OCI-LY3 (cell line): ENCODE measurements around the gene DCTD.

Experiments
- EZH2phosphoT487 ChIP-seq: fragments of 200-600 bp; shearing (Covaris generic); IDR thresholded peaks from 2 replicates; pipeline ENCODE4 v1.6.1; 2018; ENCODE audit warnings: antibody characterized with exemption, mixed run types, low read depth
- TF ChIP-seq, protein P1 (sequence below): fragments of 200-600, 300-600 bp; sonication (generic); IDR thresholded peaks from 2 replicates; pipeline ENCODE4 v1.5.1; 2014; ENCODE audit warnings: antibody characterized with exemption, low read length, low read depth

DNA sequence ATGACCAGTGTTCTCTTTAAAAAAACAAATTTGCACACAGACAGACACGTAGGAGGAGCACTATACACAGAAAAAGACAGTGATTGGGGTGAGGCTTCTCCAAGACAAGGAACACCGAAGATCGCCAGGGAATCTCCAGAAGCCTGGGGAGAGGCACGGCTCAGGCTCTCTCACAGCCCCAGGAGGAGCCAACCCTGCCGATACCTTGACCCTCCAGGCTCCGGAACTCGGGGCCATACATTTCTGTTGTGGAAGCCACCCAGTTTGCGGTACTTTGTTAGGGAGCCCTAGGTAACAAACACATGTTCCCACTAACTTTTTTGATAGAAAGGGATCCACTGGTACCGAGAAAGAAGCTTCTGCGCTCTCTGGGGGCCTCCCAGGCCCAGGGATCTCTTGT, 55.8 kb downstream of the DCTD start:
- TF ChIP-seq, protein P1, sequence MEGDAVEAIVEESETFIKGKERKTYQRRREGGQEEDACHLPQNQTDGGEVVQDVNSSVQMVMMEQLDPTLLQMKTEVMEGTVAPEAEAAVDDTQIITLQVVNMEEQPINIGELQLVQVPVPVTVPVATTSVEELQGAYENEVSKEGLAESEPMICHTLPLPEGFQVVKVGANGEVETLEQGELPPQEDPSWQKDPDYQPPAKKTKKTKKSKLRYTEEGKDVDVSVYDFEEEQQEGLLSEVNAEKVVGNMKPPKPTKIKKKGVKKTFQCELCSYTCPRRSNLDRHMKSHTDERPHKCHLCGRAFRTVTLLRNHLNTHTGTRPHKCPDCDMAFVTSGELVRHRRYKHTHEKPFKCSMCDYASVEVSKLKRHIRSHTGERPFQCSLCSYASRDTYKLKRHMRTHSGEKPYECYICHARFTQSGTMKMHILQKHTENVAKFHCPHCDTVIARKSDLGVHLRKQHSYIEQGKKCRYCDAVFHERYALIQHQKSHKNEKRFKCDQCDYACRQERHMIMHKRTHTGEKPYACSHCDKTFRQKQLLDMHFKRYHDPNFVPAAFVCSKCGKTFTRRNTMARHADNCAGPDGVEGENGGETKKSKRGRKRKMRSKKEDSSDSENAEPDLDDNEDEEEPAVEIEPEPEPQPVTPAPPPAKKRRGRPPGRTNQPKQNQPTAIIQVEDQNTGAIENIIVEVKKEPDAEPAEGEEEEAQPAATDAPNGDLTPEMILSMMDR = no peak
- TF ChIP-seq EZH2phosphoT487 = no peak
